IPS DF 6.9 (cell line): ENCODE measurements around the gene SLC17A4.
A peak's percentile ranks its signal among the peaks of the same experiment; 100 is the strongest.

Experiments
- DNase-seq: peaks from one replicate; pipeline ENCODE4 v3.0.0-alpha.2; 2013; ENCODE audit warnings: low read depth, low spot score
- H3K27ac ChIP-seq: one replicate; pipeline ENCODE4 v1.5.1; 2013; ENCODE audit warnings: low read length, control low read depth
- H3K27me3 ChIP-seq: 2 replicates; pipeline ENCODE4 v1.6.1; 2013; ENCODE audit warnings: mild to moderate bottlenecking, low read length; ENCODE audit not compliant: control insufficient read depth, insufficient read depth
- H3K36me3 ChIP-seq: 2 replicates; pipeline ENCODE4 v1.6.1; 2013; ENCODE audit warnings: low read length; ENCODE audit not compliant: control insufficient read depth, insufficient read depth
- H3K4me1 ChIP-seq: 2 replicates; pipeline ENCODE4 v1.6.1; 2013; ENCODE audit warnings: low read length; ENCODE audit not compliant: control insufficient read depth, insufficient read depth
- H3K4me3 ChIP-seq: 2 replicates; pipeline ENCODE4 v1.5.1; 2013; ENCODE audit warnings: mild to moderate bottlenecking, low read length
- H3K9me3 ChIP-seq: 2 replicates; pipeline ENCODE4 v1.6.1; 2013; ENCODE audit warnings: low read length, inconsistent platforms; ENCODE audit not compliant: control insufficient read depth, insufficient read depth
- WGBS: extraction: QIAGEN DNeasy Blood & Tissue Kit; methylation state at CpG from one replicate; pipeline ENCODE4 v1.1.7; 2013; ENCODE audit warnings: mixed read lengths, missing lambda C conversion rate; ENCODE audit not compliant: insufficient read length, insufficient coverage; 5-methylcytosine and 5-hydroxymethylcytosine counted together

SLC17A4 gene

DNA sequence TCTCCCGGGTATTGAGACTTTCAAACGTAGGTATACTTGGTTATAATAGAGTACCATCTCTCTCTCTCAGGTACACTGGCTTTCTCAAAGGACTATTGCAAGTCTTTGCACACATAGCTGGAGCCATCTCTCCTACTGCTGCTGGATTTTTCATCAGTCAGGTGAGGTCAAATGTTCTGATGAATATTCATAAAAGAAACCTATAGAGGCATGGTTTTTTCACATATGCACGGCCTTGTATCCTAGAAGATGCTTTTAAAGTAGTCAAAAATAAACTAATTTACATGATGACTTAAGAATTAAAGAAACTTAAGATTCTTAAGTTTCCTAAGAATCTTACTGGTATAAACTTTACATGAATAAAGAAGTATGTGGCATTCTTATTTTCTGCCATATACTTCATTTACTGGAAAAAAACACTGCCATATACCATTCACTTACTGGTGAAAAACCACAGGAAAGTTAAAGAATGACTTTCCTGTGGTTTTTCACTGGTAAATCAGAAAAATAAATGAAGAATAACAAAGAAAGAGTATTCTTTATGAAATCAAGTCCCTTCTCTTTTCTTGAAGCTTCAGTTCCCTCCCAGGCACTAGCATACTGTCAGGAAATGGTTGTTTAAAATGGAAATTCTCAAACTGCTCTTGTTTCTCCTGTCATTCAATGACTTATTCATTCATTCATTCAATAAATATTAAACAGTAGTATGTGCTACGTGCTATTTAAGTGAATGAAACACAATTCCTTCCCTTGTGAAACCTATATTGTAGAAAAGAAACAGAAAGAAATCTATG, 23.5 kb downstream of the SLC17A4 start:
- no peaks in the 10 kb centered on the region for H3K9me3 ChIP-seq
- H3K4me3 ChIP-seq = no peak overlapping the region
- no peaks in the 10 kb centered on the region for H3K36me3 ChIP-seq
- WGBS = no CpG with 5 or more reads among the region's 4 CpGs
- no peak for DNase-seq
- H3K27me3 ChIP-seq = no peaks in the 10 kb centered on the region
- no peak overlapping the region for H3K27ac ChIP-seq
- H3K4me1 ChIP-seq = no peaks in the 10 kb centered on the region

DNA sequence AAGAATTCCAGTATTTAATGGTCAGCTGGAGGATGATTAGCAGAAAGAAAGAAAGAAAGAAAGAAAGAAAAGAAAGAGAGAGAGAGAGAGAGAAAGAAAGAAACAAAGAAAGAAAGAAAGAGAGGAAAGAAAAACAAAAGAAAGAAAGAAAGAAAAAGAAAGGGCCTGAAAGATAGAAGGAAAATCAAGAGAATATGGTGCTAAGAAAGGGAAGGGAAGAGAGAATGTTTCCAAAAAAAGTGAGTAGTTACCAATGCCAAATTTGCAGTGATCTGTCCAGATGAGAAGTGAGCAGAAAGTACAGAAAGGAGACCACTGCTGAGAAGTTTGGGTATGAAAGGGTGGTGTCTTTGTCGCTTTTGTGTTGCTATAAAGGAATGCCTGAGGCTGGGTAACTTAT, 26.6 kb downstream of the SLC17A4 start:
- no peak overlapping the region for H3K27ac ChIP-seq
- no peak for DNase-seq
- no peak overlapping the region for H3K4me3 ChIP-seq
- WGBS = no CpG with 5 or more reads among the region's 1 CpG
- no peaks in the 10 kb centered on the region for H3K36me3 ChIP-seq
- no peaks in the 10 kb centered on the region for H3K4me1 ChIP-seq
- no peaks in the 10 kb centered on the region for H3K27me3 ChIP-seq
- H3K9me3 ChIP-seq = no peaks in the 10 kb centered on the region

DNA sequence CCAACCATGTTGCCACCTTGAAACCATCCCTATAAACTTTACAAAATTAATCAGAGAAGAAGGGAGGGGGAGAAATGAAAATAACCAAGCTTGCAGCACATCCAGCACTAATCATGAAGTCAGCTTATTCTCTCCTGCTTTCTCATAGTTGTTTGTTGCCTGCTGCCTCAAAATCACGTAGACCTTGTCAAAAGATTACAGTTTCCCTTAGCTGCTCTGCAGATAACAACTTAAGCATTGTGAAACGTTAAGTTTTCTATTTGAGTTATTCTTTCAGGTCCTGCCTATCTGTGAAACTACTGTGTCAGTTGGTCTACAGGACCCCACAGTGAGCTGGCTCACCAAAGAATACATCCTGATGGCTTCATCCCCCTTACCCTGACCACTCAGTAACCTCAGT, 32.9 kb downstream of the SLC17A4 start:
- no peaks in the 10 kb centered on the region for H3K9me3 ChIP-seq
- H3K36me3 ChIP-seq = no peaks in the 10 kb centered on the region
- no CpG with 5 or more reads among the region's 2 CpGs for WGBS
- no peaks in the 10 kb centered on the region for H3K4me1 ChIP-seq
- H3K4me3 ChIP-seq = no peak overlapping the region
- H3K27me3 ChIP-seq = no peaks in the 10 kb centered on the region
- no peak for DNase-seq
- no peak overlapping the region for H3K27ac ChIP-seq

DNA sequence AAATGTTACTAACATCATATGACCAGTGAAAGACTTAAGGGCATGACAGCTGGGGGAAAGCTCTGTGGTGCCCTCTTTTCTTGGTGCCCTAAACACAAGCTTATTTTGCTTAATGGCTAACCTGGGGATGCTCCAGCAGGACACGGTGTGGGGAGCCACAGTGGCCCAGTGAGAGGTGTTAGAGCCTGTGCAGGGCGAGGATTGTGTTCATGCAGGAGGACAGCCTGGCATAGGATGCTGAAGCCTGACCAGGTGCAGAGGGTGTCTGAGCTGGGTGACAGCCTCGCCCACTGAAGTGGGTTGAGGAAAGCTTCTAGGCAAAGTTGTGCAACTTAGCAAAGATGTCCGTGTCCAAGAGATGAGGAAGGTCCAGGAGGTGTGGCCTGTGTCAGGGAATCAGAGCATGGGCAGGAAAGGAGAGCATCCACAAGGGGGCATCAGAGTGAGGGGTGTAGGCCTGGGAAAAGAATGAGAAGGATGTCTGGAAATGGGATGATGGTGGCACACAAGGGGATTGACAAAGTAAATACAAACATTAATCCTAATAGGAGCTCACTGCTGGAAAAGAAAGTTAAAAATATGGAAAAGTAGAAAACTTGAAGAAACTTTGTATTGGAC, 33.9 kb downstream of the SLC17A4 start:
- Histone ChIP-seq H3K27me3 (no peaks in the 10 kb centered on the region), H3K9me3 (no peaks in the 10 kb centered on the region), H3K4me3 (no peak overlapping the region), H3K4me1 (no peaks in the 10 kb centered on the region), H3K27ac (no peak overlapping the region), H3K36me3 (no peaks in the 10 kb centered on the region)
- peak; percentile 50 for DNase-seq
- WGBS = no CpG with 5 or more reads among the region's 4 CpGs

DNA sequence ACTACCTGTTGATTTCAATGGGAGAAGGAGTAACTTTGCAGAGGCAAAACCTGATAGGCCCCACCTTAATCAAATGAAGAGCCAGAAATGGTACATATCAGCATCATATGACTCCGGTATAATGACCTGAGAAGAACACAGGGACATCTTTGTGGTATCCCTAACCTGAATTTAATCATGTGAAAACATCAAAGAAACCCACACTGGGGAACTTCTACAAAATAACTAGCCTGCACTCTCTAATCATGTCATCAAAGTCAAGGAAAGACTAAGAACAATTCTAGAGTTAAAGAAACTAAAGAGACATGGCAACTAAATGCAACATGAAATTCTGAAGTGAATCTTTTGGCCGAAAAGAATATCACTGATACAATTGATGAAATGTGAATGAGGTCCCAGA, 34.9 kb downstream of the SLC17A4 start:
- no peak for DNase-seq
- Histone ChIP-seq H3K4me1 (no peaks in the 10 kb centered on the region), H3K36me3 (no peaks in the 10 kb centered on the region), H3K27ac (no peak overlapping the region), H3K27me3 (no peaks in the 10 kb centered on the region), H3K9me3 (no peaks in the 10 kb centered on the region), H3K4me3 (no peak overlapping the region)
- no CpG with 5 or more reads among the region's 2 CpGs for WGBS

DNA sequence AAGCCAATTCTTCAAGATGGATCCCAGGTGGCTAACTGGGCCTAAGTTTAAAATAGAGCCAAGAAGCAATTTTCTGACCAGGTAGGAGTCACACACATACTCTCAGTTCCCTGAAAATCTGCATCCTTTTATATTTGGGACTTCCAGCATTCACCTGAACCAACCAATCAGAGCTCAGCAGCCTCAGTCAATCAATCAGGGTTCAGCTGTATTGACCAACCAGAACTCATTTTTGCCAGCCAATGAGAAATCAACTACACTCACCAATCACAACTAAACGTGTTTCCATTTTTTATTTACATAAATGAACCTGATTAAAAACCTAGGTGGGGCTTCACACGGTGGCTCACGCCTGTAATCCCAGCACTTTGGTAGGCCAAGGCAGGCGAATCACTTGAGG, 37.5 kb downstream of the SLC17A4 start:
- no peaks in the 10 kb centered on the region for H3K36me3 ChIP-seq
- no CpG with 5 or more reads among the region's 4 CpGs for WGBS
- no peaks in the 10 kb centered on the region for H3K4me1 ChIP-seq
- H3K27ac ChIP-seq = no peak overlapping the region
- H3K9me3 ChIP-seq = no peaks in the 10 kb centered on the region
- DNase-seq = no peak
- H3K27me3 ChIP-seq = no peaks in the 10 kb centered on the region
- no peak overlapping the region for H3K4me3 ChIP-seq

DNA sequence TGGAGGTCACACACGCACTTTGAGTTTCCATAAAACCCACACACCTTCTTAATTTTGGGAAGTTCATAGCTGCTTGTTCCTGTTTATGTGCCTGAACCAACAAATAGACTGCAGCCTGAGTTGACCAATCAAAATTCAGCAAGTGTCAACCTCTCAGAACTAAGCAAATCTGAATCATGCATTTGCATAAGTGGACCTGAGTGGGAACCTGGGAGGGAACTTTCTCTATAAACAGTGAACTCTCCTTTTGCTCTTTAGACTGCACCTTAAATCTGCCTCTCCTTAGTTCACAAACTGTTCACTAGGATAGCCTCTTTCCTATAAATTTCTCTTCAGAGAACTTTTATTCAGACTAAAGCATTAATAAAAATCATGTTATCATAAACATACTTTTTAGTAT, 39.4 kb downstream of the SLC17A4 start:
- no peaks in the 10 kb centered on the region for H3K27me3 ChIP-seq
- no peak for DNase-seq
- no CpG with 5 or more reads among the region's 1 CpG for WGBS

DNA sequence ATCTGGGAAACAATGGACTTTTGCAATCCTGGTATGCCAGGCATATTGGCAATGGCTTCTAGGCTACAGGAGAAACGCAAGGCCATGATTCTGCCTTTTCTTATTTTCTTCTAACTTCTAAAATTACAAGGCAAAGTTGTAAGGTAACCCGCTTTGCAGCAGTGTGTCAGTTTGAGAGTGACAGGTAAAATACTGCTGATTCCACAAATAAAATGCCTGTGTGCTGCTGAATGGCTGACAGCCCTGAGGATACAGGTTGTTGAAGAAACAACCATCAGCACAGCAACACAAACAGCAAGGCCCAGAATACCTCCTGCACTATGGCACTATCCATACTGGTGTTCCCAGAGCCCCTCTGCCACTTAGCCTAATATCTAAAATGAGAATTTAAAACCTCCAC, 40.2 kb downstream of the SLC17A4 start:
- no peaks in the 10 kb centered on the region for H3K4me1 ChIP-seq
- H3K4me3 ChIP-seq = no peak overlapping the region
- no CpG with 5 or more reads among the region's 2 CpGs for WGBS
- no peaks in the 10 kb centered on the region for H3K27me3 ChIP-seq
- no peak for DNase-seq
- H3K36me3 ChIP-seq = no peaks in the 10 kb centered on the region
- no peak overlapping the region for H3K27ac ChIP-seq
- H3K9me3 ChIP-seq = no peaks in the 10 kb centered on the region

More for the DNA sequence above, 39.4 kb downstream of the SLC17A4 start:
- Histone ChIP-seq H3K4me3 (no peak overlapping the region), H3K9me3 (no peaks in the 10 kb centered on the region), H3K36me3 (no peaks in the 10 kb centered on the region), H3K27ac (no peak overlapping the region), H3K4me1 (no peaks in the 10 kb centered on the region)

DNA sequence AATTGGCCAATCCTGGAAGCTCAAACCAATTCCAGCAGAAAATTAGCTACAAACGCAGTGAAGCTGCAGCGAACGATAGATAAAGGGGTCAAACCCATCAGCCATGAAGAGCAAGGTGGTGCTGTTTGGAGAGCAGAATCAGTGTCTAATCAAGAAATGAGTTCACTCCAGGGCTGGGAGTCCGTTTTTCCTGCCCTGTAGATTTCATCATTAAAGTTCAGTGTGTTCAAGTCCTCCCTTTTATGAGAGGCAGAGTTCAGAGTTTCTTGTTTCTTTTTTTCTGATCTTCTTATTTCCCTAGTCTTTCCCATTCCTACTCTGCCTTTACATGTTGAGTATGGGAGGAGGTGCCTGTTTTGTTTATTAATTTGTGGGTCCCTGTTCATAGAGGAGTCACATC, 46.9 kb downstream of the SLC17A4 start:
- WGBS = no CpG with 5 or more reads among the region's 4 CpGs
- Histone ChIP-seq H3K27me3 (no peaks in the 10 kb centered on the region), H3K36me3 (no peaks in the 10 kb centered on the region), H3K4me1 (no peaks in the 10 kb centered on the region), H3K4me3 (no peak overlapping the region), H3K27ac (no peak overlapping the region), H3K9me3 (no peaks in the 10 kb centered on the region)
- DNase-seq = no peak

DNA sequence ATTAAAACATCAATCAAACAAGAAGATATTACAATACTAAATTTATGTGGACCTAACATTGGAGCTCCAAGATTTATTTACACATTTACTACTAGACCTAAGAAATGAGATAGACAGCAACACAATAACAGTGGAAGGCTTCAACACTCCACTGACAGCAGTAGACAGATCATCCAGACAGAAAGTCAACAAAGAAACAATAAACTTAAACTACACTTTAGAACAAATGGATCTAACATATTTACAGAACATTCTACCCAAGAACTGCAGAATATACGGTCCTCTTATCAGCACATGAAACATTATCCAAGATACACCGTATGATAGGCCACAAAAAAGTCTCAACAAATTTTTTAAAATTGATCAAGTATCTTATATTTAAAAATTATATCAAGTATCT, 50.3 kb downstream of the SLC17A4 start:
- Histone ChIP-seq H3K36me3 (no peaks in the 10 kb centered on the region), H3K4me3 (no peak overlapping the region), H3K4me1 (no peaks in the 10 kb centered on the region), H3K9me3 (no peaks in the 10 kb centered on the region), H3K27me3 (no peaks in the 10 kb centered on the region), H3K27ac (no peak overlapping the region)
- DNase-seq = no peak
- no CpG with 5 or more reads among the region's 2 CpGs for WGBS

DNA sequence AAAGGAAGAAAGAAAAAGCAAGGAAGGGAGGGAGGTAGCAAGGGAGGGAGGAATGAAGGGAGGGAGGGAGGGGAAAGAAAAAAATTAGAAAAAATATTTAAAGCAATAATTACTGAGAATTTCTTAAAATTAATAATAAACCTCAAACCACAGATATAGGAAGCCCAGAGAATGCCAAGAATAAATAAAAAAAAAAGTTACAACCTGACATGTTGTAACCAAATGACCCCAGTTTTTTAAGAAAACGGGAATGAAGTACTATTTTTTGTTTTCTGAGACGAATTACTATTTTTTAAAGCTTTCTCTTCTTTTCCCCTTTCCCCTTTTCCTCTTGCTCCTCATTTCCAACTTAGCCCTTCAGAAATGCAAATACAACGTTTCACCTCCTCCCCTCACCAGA, 60.7 kb downstream of the SLC17A4 start:
- DNase-seq = no peak
- no CpG with 5 or more reads among the region's 3 CpGs for WGBS
- H3K27ac ChIP-seq = no peak overlapping the region
- no peak overlapping the region for H3K4me3 ChIP-seq
- H3K9me3 ChIP-seq = no peaks in the 10 kb centered on the region
- H3K27me3 ChIP-seq = no peaks in the 10 kb centered on the region
- H3K36me3 ChIP-seq = no peaks in the 10 kb centered on the region
- H3K4me1 ChIP-seq = peaks cover 4% of the 10 kb centered on the region; the same call in 1 of the 2 replicates
